OCI-LY3 (cell line): ENCODE results near the gene KRTAP20-3.

ENCODE experiments used
- H2AFZ ChIP-seq: fragments of 200-600, 300-600 bp; shearing (Covaris generic); 2 replicates; pipeline ENCODE4 v1.6.0; 2014; ENCODE audit warnings: antibody characterized with exemption, low read depth, low read length
- H3K27ac ChIP-seq: fragments of 200-600, 300-600 bp; sonication (generic); 2 replicates; pipeline ENCODE4 v1.5.1; 2014; ENCODE audit warnings: mild to moderate bottlenecking, low read length, moderate library complexity, mixed read lengths
- H3K27me3 ChIP-seq: fragments of 200-600, 300-600 bp; sonication (generic); 2 replicates; pipeline ENCODE4 v1.6.1; 2014; ENCODE audit warnings: low read depth, low read length, mixed read lengths
- H3K36me3 ChIP-seq: fragments of 200-600, 300-600 bp; sonication (generic); replicated peaks from 2 replicates; pipeline ENCODE3; 2014; ENCODE audit warnings: low read depth, low read length, mixed read lengths
- H3K4me1 ChIP-seq: fragments of 300-600, 200-600 bp; sonication (generic); 2 replicates; pipeline ENCODE4 v1.6.1; 2014; ENCODE audit warnings: low read length, mixed read lengths
- H3K4me2 ChIP-seq: fragments of 200-600, 300-600 bp; sonication (generic); 2 replicates; pipeline ENCODE4 v1.6.1; 2014; ENCODE audit warnings: low read length, mixed read lengths
- H3K4me3 ChIP-seq: fragments of 300-600, 200-600 bp; sonication (generic); 2 replicates; pipeline ENCODE4 v1.5.1; 2014; ENCODE audit warnings: antibody characterized with exemption, mild to moderate bottlenecking, low read length, moderate library complexity
- H3K79me2 ChIP-seq: fragments of 300-600, 200-600 bp; shearing (Covaris generic); 2 replicates; pipeline ENCODE4 v1.6.1; 2014; ENCODE audit warnings: mild to moderate bottlenecking, low read length, mixed read lengths
- H3K9ac ChIP-seq: fragments of 300-600, 200-600 bp; shearing (Covaris generic); 2 replicates; pipeline ENCODE4 v1.6.0; 2014; ENCODE audit warnings: mild to moderate bottlenecking, low read length, moderate library complexity
- H3K9me3 ChIP-seq: fragments of 200-600, 300-600 bp; shearing (Covaris generic); 2 replicates; pipeline ENCODE4 v1.6.1; 2014; ENCODE audit warnings: low read length, mixed read lengths; ENCODE audit not compliant: insufficient read depth
- H4K20me1 ChIP-seq: fragments of 200-600, 300-600 bp; sonication (generic); 2 replicates; pipeline ENCODE4 v1.6.1; 2016; ENCODE audit warnings: low read length, mixed read lengths; ENCODE audit not compliant: insufficient read depth
- CTCF ChIP-seq: fragments of 200-600, 300-600 bp; sonication (generic); IDR thresholded peaks from 2 replicates; pipeline ENCODE4 v1.5.1; 2014; ENCODE audit warnings: antibody characterized with exemption, low read length, low read depth
- EZH2phosphoT487 ChIP-seq: fragments of 200-600 bp; shearing (Covaris generic); IDR thresholded peaks from 2 replicates; pipeline ENCODE4 v1.6.1; 2018; ENCODE audit warnings: antibody characterized with exemption, mixed run types, low read depth

Gene KRTAP20-3

GRCh38 chr21:30680586-30680985 lies 37.9 kb downstream of the KRTAP20-3 start:
- Histone ChIP-seq H3K79me2 (no peaks in the 10 kb centered on the region), H3K36me3 (no peaks in the 10 kb centered on the region), H3K4me3 (no peak overlapping the region), H2AFZ (no peak overlapping the region), H3K9ac (no peak overlapping the region), H3K4me1 (no peaks in the 10 kb centered on the region), H3K27me3 (no peaks in the 10 kb centered on the region), H4K20me1 (no peaks in the 10 kb centered on the region), H3K27ac (no peak overlapping the region), H3K4me2 (no peak overlapping the region), H3K9me3 (no peaks in the 10 kb centered on the region)
- no peak for TF ChIP-seq EZH2phosphoT487
- TF ChIP-seq CTCF: no peak

DNA sequence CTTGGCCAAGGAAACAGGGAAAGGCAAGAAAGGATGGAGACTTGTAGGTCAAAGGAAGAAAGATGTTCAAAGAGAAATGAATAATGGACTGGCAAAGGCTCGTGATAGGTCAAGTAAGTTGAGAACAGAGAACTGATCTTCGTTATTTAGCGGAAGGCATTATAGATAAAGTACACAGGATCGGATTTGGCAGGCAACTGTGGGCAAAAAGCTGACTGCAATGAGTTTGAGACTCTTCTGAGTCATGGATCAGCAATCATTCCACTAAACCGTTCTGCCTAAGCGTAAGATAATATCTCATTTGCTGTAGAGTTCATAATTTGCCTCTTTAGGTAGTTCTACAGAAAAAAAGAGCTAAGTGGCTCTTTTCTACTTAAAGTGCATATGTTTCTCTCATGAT lies 41.8 kb downstream of the KRTAP20-3 start:
- no peak for TF ChIP-seq CTCF
- no peak for TF ChIP-seq EZH2phosphoT487
- no peak overlapping the region for H2AFZ ChIP-seq
- no peaks in the 10 kb centered on the region for H3K79me2 ChIP-seq
- H3K27ac ChIP-seq: no peak overlapping the region
- H3K4me3 ChIP-seq: no peak overlapping the region
- H3K27me3 ChIP-seq: no peaks in the 10 kb centered on the region
- no peaks in the 10 kb centered on the region for H3K36me3 ChIP-seq
- H3K4me1 ChIP-seq: peaks cover 14% of the 10 kb centered on the region
- no peak overlapping the region for H3K9ac ChIP-seq
- H4K20me1 ChIP-seq: no peaks in the 10 kb centered on the region
- no peak overlapping the region for H3K4me2 ChIP-seq
- H3K9me3 ChIP-seq: no peaks in the 10 kb centered on the region

DNA sequence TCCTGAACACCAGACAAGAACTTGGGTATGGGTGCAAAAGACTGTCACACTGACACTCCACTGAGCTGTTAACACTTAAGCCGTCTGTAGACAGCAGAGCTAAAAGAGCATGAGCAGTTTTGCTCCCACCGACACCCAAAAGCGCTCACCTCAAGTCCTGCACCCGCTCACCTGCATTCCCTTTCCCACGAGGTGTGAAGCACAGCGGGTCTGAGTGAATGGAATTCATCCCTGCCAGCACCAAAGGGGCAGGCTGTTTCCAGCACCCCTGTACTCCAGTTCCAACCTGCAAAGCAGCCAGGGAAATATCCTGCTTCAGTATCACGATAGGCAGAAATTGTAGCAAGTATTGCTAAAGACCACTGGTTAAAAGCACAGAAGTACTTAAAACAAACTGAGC lies 47.2 kb downstream of the KRTAP20-3 start:
- Histone ChIP-seq H3K9me3 (no peaks in the 10 kb centered on the region), H3K27me3 (no peaks in the 10 kb centered on the region), H3K4me3 (0 out of 2 replicates have a peak overlapping the region, but pooled peaks have one; percentile 18), H3K27ac (peak overlapping the region; percentile 52; the same call in 1 of the 2 replicates), H3K4me2 (peak overlapping the region; percentile 49), H3K79me2 (no peaks in the 10 kb centered on the region), H2AFZ (no peak overlapping the region), H3K4me1 (peaks cover 28% of the 10 kb centered on the region), H3K36me3 (no peaks in the 10 kb centered on the region), H3K9ac (peak overlapping the region; percentile 22; the same call in 1 of the 2 replicates), H4K20me1 (no peaks in the 10 kb centered on the region)
- TF ChIP-seq CTCF (no peak), EZH2phosphoT487 (no peak)
